Limb (tissue), 2 donors: ENCODE measurements around the gene MAP3K15.

Experiments used
- DNase-seq, 2 donors: peaks; one replicate each; pipeline ENCODE4 v3.0.0-alpha.2; 2016; ENCODE audit errors: extremely low spot score in 2 of 2

Gene MAP3K15

DNA sequence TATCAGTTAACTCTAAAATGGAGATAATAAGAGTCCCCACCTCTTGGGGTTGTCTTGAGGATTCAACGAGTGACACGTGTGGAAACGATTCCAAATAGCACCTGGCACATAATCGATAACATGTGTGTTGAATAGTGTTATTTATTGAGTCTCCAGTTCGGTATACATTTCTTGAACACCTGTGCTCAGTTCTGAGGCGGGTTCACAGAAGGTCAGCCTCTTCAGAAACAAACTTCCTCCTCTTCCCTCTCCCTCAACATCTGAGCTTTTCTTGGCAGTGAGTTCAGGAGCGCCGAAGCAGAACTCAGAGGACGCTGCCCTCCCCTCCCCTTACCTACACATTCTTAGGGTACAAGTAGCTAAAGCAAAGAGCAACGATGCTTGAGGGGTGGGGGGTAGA, 170.6 kb downstream of the MAP3K15 start:
- no peak for DNase-seq

DNA sequence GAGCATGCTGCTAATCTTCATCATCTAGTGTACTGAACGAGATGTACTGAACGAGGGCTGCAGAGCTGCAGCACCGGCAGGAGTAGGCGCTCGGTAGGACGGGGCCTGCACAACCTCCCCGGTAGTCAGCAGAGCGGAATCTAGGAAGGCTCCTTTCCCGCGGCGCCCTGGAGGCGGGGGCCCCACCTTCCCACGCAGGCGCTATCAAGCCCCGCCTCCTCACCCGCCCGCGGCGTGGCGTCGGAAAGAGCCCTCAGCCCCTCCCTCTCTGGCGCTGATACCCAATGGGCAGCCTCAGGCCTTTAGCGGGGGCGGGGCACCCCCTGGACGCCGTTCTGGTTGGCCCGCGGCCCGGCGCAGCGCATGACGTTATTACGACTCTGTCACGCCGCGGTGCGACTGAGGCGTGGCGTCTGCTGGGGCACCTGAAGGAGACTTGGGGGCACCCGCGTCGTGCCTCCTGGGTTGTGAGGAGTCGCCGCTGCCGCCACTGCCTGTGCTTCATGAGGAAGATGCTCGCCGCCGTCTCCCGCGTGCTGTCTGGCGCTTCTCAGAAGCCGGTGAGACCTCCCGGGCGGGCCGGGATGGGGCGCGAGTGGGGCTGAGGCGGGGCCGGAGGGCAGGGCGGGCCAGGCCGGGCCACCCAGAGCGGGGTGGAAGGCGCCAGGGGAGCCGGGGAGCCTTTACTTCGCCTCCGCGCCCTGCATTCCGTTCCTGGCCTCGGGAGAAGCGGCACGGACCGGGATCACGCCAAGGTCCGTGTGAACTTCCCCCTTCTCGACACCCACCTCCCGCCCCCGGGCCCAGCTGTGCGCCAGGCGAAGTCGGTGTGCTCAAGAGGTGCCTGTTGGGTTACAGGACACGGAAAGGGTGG, 171.5 kb downstream of the MAP3K15 start, which contains the start of gene PDHA1:
PDHA1 (plus strand) TSS at position 393 of the 874 bp plus-strand sequence; CDS start at position 504, 111 bp downstream.
- DNase-seq = peak; percentile 93

DNA sequence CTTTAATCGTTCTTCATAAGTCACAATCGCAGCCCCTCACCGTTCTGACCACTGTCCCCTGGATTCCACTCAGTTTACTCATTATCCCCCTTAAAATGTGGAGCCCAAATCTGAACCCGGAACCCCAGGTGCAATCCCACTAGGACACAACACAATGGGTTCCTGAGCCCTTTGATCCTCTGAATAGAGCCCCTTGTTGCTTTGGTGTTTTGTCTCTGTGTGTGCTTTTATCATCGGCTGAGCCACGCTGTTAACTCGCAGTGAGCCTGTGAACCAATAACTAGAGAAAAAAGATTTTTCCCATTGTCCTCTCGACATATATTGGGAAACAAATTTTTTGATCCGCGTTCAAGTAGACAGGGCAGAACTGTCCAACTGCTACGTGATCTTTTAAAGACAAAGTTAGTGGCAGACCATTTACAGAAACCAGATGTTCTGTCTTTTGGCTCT, 172.2 kb downstream of the MAP3K15 start:
- DNase-seq = no peak

DNA sequence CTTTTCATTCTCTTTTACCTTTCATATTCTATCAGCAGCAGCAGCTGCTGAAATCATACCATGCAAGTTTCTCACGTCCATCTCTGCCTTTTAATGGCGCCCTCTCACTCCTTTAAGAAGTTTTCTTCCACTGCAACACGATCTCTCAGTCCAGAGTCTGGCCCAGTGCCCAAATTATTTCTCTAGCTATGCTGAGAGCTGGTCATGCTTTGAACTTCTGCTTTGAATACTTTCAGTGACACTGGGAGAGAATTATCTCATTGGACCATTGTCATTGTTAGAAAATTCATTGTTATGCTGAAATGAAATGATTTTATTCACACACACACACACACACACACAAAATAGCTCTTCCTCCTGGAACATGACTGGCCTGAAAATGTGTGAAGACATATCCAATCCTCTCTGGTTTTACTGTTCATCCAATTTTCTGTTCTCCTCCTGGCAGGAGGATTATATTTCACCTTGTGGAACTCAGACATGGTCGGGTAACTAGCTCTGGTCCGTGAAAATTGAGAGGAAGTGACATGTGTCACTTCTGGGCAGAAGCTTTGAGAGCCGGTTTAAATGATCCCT, 172.9 kb downstream of the MAP3K15 start:
- DNase-seq = no peak

DNA sequence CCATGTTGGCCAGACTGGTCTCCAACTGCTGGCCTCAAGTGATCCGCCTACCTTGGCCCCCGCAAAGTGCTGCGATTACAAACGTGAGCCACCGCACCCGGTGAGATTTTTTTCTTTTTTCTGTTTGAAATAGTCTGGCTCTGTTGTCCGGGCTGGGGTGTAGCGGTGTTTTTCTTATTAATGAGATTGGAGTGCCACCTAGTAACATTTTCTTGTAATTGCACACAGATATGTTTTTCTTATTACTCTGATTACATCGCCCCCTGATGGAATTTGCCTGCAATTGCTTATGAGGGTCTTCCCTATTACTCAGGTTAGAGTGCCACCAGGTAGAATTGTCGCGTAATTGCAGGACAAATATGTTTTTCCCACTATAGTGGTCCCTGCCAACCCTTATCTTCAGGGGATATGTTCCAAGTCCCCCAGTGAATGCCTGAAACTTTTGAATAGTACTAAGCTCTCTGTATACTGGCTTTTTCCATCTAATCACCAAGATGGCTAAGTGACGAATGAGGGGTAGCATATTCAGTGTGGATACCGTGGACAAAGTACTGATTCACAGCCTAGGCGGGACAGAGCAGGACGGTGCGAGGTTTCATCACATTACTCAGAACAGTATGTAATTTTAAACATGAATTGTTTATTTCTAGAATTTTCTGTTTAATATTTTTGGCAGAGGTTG, 180.2 kb downstream of the MAP3K15 start:
- no peak for DNase-seq

DNA sequence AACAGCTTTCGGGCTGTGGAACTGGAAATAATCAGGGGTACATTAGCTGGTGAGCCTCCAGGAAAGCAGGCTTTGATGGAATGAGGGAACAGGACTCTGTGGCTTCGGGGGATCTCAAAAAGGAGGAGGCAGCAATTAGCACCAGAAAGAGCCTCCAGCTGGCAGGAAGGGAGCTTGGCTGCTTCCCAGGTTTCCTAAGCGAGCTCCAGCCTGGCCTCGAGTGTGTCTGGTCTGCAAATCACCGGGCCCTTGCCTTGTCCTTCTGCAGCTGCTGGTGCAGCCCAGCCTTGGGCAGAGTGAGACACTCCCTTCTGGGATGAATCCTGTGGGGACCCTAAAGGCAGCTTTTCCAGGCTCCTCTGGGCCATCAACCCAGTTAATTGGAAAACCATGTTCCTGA, 182.3 kb downstream of the MAP3K15 start:
- DNase-seq = peak; percentile 34 to 61

DNA sequence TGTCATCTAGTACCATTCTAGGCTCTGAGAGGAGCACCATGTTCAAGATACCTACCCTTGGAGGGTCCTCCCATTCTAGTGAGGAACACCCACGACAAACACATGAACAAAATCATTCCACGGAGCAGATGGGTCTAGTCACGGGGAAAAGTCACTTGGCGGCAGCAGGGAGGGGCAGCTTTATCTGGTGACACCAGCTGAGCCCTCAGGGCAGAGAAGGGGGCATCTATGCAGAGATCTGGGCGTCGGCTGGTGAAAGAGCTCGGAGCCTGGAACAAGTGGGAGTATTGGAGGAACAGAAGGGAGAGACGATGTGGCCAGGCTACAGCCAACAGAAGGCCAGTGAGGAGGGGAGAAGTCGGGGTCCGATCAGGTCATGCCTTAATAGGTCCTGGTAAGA, 183.5 kb downstream of the MAP3K15 start:
- DNase-seq = no peak

DNA sequence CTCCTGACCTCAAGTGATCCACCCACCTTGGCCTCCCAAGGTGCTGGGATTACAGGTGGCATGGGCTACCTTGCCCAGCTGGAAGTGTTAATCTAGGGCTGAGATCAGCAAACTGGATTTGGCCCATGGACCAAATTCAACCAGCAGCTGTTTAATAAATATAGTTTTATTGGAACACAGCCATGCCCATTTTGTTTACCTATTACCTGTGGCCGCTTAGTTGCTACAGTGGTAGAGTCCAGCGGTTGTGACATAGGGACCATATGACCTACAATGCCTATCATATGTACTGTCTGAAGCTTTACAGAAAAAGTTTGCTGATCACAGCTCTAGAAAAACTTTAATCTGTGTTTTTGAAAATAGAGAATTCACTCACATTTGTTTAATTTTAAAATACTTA, 188.7 kb downstream of the MAP3K15 start:
- DNase-seq = no peak
